Uterus (tissue), 2 donors: ENCODE data around the gene PTPRN2.

ENCODE experiments used
- CTCF ChIP-seq, 4 experiments: fragments of 200-600 bp in 2 of 4; fragments of 450-650 bp in 2 of 4; sonication (generic) in 2 of 4; IDR thresholded peaks; one replicate each; pipeline ENCODE4 v1.5.1; 2016 to 2019; ENCODE audit warnings: antibody characterized with exemption in 4 of 4, mild to moderate bottlenecking in 2 of 4, moderate library complexity in 1 of 4
- POLR2A ChIP-seq, 2 donors: fragments of 450-650 bp; IDR thresholded peaks; one replicate each; pipeline ENCODE4 v1.6.1; 2016; ENCODE audit warnings: antibody characterized with exemption in 2 of 2, mild to moderate bottlenecking in 1 of 2, moderate library complexity in 1 of 2

GRCh38 chr7:158546214-158546613 is 41.4 kb downstream of the PTPRN2 start:
- TF ChIP-seq CTCF (IDR thresholded peaks at IDR 0.05) = no peak
- no peak for TF ChIP-seq POLR2A (IDR thresholded peaks at IDR 0.05)
